ENCODE results near the gene TMEM163. TPM values are rescaled to one million over a fixed set of nuclear protein-coding genes. Genes with fewer than 3 reads are reported as not detected.

The TMEM163 gene
- total and polyA plus RNA-seq, 2 of the 13 experiments (the other 11 are each of a cell fraction or from before 2014, with no cell fraction given): 0.05 TPM; not detected in 1

GRCh38 chr2:134594399-134594798 lies 124.4 kb downstream of the TMEM163 start:
- BruUV-seq (replicated peaks): no TSS peak
- Histone ChIP-seq H3K9ac (ENCODE audit: insufficient read depth, low read depth, low read length) (no peak overlapping the region), H3K36me3 (replicated peaks in 1 of 2; ENCODE audit: control insufficient read depth in 1 of 2, insufficient read depth in 2 of 2, low read length in 2 of 2) (no peaks in the 10 kb centered on the region), H3K9me3 (ENCODE audit: low read length) (peaks cover 27% of the 10 kb centered on the region), H4K20me1 (ENCODE audit: insufficient read depth, low read length) (no peaks in the 10 kb centered on the region), H3K4me2 (ENCODE audit: low read depth, low read length) (no peak overlapping the region), H3K79me2 (ENCODE audit: insufficient read depth, low read length) (no peaks in the 10 kb centered on the region), H2AFZ (ENCODE audit: low read length) (no peak overlapping the region), H3K27me3 (ENCODE audit: control insufficient read depth in 1 of 2, insufficient read depth in 2 of 2, low read length in 2 of 2) (peaks cover 0 to 13% of the 10 kb centered on the region in 2 experiments; a peak in 2 of 5 replicates), H3K27ac (ENCODE audit: extremely low read length, insufficient read depth, low read length) (no peak overlapping the region), H3K4me3 (replicated peaks in 1 of 3; ENCODE audit: insufficient read depth in 1 of 3, low read depth in 2 of 3, low read length in 3 of 3) (no peak overlapping the region), H3K4me1 (ENCODE audit: insufficient read depth, low read length) (peaks cover 2% of the 10 kb centered on the region)
- in situ Hi-C loops (cut with HindIII; ENCODE audit: extremely low pct_ligation_motif_present, low pct_unique_long_range_greater_than_20kb) (no loop called here), intact Hi-C loops (cut with micrococcal nuclease; ENCODE audit: unreplicated experiment) (no loop called here)
- no peak for ATAC-seq
- no peak for DNase-seq (ENCODE audit: low spot score)
- CTCF ChIA-PET (ENCODE audit: low intra/inter-chr PET ratio, low total read pairs): no interaction called here
- POLR2A ChIA-PET: no interaction called here
- TF ChIP-seq TBL1XR1 (IDR thresholded peaks at IDR 0.05; ENCODE audit: borderline replicate concordance, low read length, partially characterized antibody): no peak
- TF ChIP-seq IRF9 (CRISPR knock-in tag; IDR thresholded peaks at IDR 0.05; ENCODE audit: borderline replicate concordance): no peak
- no peak for TF ChIP-seq CEBPG (CRISPR knock-in tag; IDR thresholded peaks at IDR 0.05)
- TF ChIP-seq ZKSCAN5 (CRISPR knock-in tag; IDR thresholded peaks at IDR 0.05): no peak
- no peak for TF ChIP-seq KAT7 (CRISPR knock-in tag; IDR thresholded peaks at IDR 0.05; ENCODE audit: borderline replicate concordance)
- no peak for TF ChIP-seq ZNF513 (CRISPR knock-in tag; conservative IDR thresholded peaks at IDR 0.05)
- no peak for TF ChIP-seq MIER3 (CRISPR knock-in tag; IDR thresholded peaks at IDR 0.05; ENCODE audit: borderline replicate concordance)
- no peak for TF ChIP-seq CCAR2 (optimal IDR thresholded peaks at IDR 0.05; ENCODE audit: low read depth, low read length)
- WGBS (ENCODE audit: low lambda C conversion rate): 8% methylated on average over 6 of the region's 6 CpGs
- no peak for FAIRE-seq

Data from HepG2 (cell line).